Measurements from ENCODE around the gene ADD3.
A peak's percentile ranks its signal among the peaks of the same experiment; 100 is the strongest.

The ADD3 gene

DNA sequence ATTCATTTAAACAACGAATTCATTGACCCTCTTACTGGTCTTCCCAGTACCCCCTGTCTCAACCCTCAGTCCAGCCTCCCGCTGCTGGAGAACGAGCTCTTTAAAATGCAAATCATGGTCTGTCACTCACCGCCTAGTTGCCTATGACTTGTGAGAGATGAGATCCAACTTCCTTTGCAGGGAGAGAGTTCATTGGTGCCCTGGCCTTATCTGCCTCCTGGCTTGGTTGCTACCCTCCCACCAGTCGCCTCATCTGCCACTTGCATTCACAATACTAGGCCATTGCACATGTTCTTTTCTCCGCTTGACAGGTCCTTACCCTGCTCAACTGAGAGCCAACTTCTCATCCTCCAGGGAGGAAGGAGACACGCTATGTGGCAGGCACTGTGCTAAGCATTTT, 145.6 kb downstream of the ADD3 start:
- intact Hi-C loops (cut with DNase I): no loop called here

GRCh38 chr10:110156046-110156445, 148.3 kb downstream of the ADD3 start:
- no peak for DNase-seq
- intact Hi-C loops (cut with DNase I): no loop called here

More for the DNA sequence above, 145.6 kb downstream of the ADD3 start:
- DNase-seq: no peak

DNA sequence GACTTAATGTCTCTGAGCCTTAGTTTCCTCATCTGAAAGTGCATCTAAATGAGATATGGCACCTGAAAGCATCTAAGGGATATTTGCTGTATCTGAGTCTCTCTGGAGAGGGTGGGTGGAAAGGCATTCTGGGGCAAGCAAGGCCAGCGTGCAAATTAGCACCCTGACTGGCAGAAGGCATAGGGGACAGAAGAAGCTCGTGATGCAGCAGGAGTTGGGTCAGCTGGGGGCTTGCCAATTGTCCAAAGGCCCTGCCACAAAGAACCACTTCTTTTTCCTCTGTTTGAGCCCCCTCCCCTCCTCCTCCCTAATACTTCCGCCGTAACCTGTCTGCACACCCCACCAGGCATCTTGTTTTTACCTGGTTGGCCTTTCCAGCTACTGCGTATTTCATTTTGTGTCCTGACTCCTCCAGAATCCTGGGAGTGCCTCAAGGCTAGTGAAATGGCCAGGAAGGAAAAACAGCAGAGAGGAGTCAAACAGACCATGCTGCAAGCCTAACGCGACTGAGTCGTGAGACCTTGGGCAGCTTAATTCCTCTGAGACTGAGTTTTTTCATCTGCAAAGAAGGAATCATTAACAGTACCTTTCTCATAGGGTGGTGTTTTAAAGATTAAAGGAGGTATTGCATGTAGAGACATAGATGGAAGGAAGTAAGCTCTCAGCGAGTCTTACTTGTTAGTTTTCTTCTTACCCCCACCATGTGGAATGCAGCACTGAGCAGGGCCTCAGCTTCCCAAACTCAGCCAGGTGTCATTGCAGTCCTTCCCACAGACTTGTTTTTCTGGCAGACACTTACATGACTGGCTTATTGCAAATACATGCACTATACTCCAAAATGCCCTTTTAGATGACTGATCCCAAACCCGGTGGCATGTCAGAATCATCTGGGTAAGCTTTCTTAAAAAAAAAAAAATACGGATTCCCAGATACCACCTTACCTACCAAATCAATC, 150.5 kb downstream of the ADD3 start:
- intact Hi-C loops (cut with DNase I): no loop called here
- no peak for DNase-seq

GRCh38 chr10:110160081-110160480, 152.3 kb downstream of the ADD3 start:
- no peak for DNase-seq
- intact Hi-C loops (cut with DNase I): no loop called here

- intact Hi-C loops (cut with DNase I): no loop called here
- no peak for DNase-seq
These were observed 152.7 kb downstream of the ADD3 start for GRCh38 chr10:110160522-110160921.

- intact Hi-C loops (cut with DNase I): no loop called here
These were observed 155.0 kb downstream of the ADD3 start for GRCh38 chr10:110162741-110163145.

GRCh38 chr10:110163192-110163773, 155.5 kb downstream of the ADD3 start:
- DNase-seq: no peak
- intact Hi-C loops (cut with DNase I): no loop called here

More at GRCh38 chr10:110162741-110163145, 155.0 kb downstream of the ADD3 start:
- peak in 7 of 42 donors; percentile 19 to 51 (median 27) for DNase-seq

- intact Hi-C loops (cut with DNase I): no loop called here
- peak in 1 of 42 donors; percentile 2 for DNase-seq
These were observed 156.1 kb downstream of the ADD3 start for GRCh38 chr10:110163841-110164240.

- intact Hi-C loops (cut with DNase I): no loop called here
- DNase-seq: peak in 7 of 42 donors; percentile 14 to 40 (median 21)
These were observed 157.5 kb downstream of the ADD3 start for GRCh38 chr10:110165239-110165638.

GRCh38 chr10:110167149-110167548, 159.4 kb downstream of the ADD3 start:
- intact Hi-C loops (cut with DNase I): no loop called here
- peak in 3 of 42 donors; percentile 4 to 28 (median 11) for DNase-seq

- intact Hi-C loops (cut with DNase I): no loop called here
- DNase-seq: peak in 6 of 42 donors; percentile 4 to 43 (median 10)
These were observed 161.1 kb downstream of the ADD3 start for GRCh38 chr10:110168601-110169481.

DNA sequence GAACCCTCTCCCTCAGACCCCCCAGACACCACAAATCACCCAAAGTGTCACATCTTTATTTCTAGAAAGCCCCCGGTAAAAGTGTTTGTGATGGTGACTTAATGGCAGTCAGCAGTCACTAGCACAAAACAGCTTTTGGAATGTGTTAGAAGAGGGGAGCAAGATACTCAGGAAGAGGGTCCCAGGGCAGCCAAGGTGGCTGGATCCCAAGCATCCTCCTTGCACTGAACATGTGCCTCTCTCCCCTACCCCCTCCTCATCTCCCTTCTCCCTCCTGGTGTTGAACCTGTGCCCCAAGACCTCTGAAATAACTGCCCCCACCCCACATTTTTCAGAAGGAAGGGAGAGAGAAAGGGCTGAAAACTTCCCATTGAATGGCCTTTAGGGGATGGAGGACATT, 161.8 kb downstream of the ADD3 start:
- peak in 1 of 42 donors; percentile 1 for DNase-seq
- intact Hi-C loops (cut with DNase I): no loop called here

- intact Hi-C loops (cut with DNase I): no loop called here
These were observed 162.6 kb downstream of the ADD3 start for GRCh38 chr10:110170142-110170971.

GRCh38 chr10:110171032-110171431, 163.2 kb downstream of the ADD3 start:
- DNase-seq: peak in 3 of 42 donors; percentile 5 to 21 (median 9)

More at GRCh38 chr10:110170142-110170971, 162.6 kb downstream of the ADD3 start:
- DNase-seq: peak in 3 of 42 donors; percentile 1 to 18 (median 2)

DNA sequence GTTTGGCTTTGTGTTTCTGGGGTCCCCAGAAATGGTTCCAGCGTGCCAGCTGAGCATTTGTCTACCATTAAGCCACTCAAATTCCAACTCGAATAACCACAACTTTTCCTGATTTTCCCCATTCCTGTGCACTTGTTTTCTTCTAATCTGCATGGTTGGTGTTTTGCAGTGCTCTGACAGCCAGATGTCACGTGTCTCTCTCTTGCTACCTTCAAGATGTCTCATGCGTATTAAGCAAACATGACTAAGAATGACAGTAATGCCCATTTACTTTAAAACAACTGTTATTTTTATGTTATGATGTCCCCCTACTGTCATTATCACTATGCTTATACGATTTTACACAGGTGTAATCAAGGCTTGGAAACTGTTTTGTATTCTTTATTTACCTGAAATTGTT, 164.4 kb downstream of the ADD3 start:
- no peak for DNase-seq
- intact Hi-C loops (cut with DNase I): no loop called here

More at GRCh38 chr10:110171032-110171431, 163.2 kb downstream of the ADD3 start:
- intact Hi-C loops (cut with DNase I): no loop called here

DNA sequence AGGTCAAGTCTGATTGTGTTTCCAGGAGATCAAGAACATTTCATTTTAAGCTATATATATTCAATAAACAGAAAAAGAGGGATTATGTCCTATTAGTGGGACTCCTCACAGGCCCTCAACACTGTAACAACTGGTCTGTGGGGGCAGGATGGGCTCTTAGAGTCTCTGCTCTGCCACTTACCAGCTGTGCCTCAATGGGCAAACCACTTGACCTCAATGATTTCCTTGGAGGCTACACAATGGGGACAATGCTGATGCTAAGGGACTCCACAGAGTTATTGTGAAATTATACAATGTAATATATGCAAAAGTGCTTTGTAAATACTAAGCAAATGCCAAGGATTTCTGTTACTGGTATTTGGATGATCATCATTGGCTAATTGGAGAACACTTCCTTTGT, 166.4 kb downstream of the ADD3 start:
- DNase-seq: no peak
- intact Hi-C loops (cut with DNase I): no loop called here

- intact Hi-C loops (cut with DNase I): no loop called here
- peak in 1 of 42 donors; percentile 10 for DNase-seq
These were observed 167.0 kb downstream of the ADD3 start for GRCh38 chr10:110174816-110175215.

DNA sequence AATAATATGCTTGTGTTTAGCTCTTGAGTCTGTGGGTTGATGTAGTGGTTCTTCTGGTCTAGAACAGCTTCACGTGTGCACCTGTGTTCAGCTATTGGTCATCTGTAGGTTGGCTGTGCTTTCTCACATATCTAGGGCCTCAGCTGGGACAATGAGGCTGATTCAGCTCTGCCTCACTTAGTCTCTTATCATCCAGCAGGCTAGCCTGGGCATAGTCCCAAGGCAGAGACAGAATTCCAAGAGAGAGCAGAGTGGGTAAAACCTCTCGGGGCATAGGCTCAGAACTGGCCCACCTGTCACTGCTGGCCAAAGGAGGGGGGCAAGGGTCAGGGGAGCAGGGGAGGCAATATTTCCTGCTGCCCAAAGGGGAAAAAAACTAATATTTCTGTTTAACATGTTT, 167.6 kb downstream of the ADD3 start:
- DNase-seq: peak in 2 of 42 donors; percentile 20 to 25
- intact Hi-C loops (cut with DNase I): no loop called here
